ENCODE results near the gene YIPF3.

GRCh38 chr6:43464337-43464736 is 52.4 kb downstream of the YIPF3 start:
- TF ChIP-seq CTCF (IDR thresholded peaks at IDR 0.05 in 4 of 5, conservative IDR thresholded peaks at IDR 0.05 in 1 of 5): no peak
- TF ChIP-seq POLR2A (IDR thresholded peaks at IDR 0.05): no peak

Measured in gastrocnemius medialis (tissue), 4 donors.